GM11168 (cell line): ENCODE data around the gene HOPX.
"Not testable (repeated sequence)": the region's sequence is repeated elsewhere in the genome, so short reads cannot be mapped to it uniquely, and the experiment has no call there.

Source experiments
- in situ Hi-C: fragments of 300-500 bp; cut with MboI; formaldehyde crosslinking; loops from one replicate; pipeline ENCODE4 v1.12.0; 2022; ENCODE audit warnings: low sequenced_read_pairs; ENCODE audit not compliant: unreplicated experiment

Gene HOPX, protein sequence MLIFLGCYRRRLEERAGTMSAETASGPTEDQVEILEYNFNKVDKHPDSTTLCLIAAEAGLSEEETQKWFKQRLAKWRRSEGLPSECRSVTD

DNA sequence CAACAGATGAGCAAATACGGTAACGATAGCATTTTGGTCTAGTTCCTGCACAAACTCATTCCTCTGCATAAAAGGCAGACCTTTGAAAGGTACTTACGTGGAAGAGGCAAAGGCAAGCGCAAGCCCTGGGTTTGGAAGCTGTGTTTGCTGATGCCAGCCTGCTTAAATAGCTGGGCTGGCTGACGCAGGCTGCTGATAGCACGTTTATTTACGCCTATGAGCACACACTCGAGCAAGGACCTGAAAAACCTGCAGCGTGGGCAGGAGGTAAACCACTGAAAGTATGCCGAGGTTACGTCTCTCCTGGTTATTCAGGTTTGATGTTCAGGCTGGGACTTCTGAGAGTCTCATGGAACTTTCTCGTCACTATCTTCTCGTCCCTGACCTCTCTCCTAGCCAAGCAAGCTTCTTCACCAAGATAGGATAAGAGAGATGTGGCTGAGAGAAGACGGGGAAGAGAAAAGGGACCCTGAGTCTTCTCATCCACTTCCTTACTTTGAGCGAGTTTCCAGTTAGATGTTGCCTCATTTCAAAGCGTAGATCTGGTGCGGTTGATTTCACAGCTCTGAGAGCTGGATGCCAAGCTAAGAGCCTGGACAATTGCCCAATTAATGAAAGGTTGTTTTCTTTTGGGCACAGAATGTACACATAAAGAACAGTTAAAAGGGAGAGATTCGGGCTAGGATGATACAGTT, at the start of gene HOPX:
Gene HOPX (minus strand): TSS at position 139 of the 695 bp plus-strand sequence. CDS start 23,480 bp downstream, outside the sequence.
- in situ Hi-C loops: no loop called here

DNA sequence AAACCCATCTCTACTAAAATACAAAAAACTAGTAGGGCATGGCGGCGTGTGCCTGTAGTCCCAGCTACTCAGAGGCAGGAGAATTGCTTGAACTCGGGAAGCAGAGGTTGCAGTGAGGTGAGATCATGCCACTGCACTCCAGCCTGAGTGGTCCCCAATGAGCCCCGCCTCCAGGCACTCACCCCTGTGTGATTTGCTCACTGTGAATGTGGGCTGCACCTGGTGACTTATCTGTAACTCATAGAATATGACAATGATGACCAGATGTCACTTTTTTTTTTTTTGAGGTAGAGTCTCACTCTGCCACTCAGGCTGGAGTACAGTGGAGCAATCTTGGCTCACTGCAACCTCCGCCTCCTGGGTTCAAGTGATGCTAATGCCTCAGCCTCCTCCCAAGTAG, 49.0 kb upstream of the HOPX start:
- in situ Hi-C loops: no loop called here

DNA sequence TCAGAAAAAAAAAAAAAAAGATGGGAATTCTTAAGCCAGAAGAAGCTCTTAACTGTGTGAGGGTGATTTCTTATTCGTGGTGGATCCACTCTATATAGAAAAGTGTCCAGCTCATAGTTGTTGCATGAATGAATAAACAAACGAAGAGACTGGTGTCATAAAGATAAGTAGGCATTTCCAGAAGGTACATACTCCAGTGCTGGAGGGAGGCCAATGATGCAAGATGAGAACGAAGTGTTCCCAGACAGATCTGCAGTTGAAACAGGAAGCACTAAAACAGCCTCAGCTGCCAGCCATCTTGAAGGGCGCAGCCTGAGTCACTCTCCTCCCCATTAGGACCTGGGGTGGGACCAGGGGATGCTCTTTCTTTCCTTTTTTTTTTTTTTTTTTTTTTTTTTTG, 47.4 kb upstream of the HOPX start:
- in situ Hi-C loops: no loop called here

DNA sequence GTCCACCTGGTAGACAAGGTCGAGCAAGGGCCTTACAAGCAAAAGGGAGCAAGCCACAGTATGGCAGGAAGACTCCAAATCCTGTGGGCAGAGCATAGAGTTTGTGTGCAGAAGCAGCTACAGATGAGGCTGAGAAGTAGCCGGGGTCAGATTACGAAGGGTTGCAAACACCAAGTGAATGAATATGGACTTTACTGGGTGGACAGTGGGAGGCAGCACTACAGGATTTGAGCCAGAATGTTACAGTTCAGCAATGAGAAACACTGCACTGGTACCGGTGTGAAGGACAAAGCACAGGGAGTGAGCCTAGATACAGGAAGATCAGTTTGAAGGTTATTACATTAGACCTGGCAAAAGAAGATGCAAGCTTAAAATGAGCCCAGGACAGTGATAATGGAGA, 46.1 kb upstream of the HOPX start:
- in situ Hi-C loops: no loop called here

DNA sequence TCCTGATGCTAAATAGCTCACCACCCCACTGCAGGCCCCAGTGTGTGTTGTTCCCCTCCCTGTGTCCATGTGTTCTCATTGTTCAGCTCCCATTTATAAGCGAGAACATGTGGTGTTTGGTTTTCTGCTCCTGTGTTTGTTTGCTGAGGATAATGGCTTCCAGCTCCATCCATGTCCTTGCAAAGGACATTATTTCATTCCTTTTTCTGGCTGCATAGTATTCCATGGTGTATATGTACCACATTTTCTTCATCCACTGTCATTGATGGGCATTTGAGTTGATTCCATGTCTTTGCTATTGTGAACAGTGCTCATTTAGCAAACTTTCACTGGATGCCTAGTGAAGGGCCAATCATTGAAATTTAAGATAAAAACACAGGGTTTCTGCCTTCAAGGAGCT, 45.5 kb upstream of the HOPX start:
- in situ Hi-C loops: not testable (repeated sequence)

DNA sequence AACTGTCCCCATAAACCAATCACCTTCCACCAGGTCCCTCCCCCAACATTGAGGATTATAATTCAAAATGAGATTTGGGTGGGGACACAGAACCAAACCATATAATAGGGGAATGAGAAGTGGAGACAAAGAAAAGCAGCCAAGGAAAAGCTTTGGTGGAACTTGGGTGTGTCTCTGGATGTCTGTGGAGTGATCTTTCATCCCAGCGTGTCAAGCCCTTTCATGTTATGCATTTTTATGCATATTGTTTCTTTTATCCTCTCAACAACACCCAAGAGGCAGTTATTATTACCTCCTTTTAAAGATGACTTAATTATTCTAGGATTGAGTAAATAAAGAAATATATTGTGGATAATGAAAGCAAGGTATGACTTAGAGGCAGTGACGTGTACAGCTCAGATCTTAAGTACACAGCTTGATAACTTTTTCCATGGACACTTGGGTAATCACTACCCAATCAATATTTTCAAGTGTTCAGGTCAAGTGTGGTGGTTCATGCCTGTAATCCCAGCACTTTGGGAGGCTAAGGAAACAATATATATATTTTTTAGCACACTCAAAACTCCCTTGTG, 42.6 kb upstream of the HOPX start:
- in situ Hi-C loops: no loop called here

DNA sequence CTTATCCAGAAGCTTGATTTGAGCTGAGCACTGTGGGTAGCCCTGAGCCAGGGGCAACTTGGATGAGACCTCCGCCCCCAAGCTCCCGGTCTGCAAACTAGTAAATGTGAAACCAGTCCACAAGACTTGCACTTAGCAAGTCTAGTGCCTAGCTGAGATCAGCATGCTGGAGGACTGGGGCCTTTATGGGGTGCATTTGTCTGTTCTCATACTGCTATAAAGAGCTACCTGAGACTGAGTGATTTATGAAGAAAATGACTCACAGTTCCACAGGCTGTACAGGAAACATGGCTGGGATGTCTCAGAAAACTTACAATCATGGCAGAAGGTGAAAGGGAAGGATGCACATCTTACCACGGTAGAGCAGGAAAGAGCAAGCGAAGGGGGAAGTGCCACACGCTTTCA, 42.1 kb upstream of the HOPX start:
- in situ Hi-C loops: no loop called here

DNA sequence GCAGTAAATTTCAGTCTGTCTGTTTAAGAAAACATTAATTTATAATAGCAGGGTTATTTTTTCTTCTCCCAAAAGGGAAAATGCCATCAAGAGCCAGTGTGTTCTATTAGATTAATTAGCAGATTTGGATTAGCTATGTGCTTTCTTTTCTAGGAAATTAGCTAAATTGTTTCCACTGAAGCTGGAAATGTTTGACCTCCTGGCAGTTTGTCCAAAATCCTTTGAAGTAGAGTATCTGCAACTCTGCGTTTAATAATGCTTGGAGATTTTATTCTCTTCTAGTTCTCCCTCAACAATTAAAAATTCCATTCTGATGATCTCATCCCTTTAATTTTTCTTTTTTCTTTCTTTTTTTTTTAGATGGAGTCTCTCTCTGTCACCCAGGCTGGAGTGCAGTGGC, 27.1 kb upstream of the HOPX start:
- in situ Hi-C loops: no loop called here

DNA sequence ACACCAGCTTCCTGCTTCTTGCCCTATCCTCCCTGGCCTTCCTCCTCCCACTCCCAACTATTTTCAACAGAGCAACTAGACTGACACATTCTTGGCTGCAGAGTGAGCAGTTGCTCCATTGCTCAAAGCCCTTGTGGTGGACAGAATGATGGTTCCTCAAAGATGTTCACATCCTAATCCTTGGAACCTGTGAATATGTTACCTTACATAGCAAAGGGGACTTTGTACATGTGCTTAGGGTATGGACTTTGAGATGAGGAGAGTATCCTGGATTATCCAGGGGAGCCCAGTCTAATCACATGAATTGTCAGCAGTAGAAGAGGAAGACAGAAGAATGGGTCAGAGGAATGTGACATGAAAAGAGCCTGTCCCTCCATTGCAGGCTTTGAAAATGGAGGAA, 24.9 kb upstream of the HOPX start:
- in situ Hi-C loops: no loop called here

DNA sequence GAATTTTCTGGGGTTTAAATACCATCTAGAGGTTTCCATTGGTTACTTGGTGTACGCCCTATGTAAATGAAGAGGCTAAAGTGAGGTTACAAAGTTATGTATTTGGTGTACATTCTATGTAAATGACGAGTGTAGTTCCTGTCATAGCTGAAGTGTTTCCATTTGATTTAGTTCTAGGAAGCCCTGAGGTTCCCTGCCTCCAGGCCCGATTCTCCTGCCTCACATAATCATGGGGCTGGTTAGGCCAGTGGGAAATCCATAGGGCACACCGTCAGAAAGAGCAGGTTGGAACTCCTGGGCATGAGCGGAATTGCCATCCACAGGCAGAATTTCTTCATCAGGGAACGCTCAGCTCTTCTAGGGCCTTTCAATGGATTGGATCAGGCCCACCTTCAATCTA, 24.2 kb upstream of the HOPX start:
- in situ Hi-C loops: no loop called here

DNA sequence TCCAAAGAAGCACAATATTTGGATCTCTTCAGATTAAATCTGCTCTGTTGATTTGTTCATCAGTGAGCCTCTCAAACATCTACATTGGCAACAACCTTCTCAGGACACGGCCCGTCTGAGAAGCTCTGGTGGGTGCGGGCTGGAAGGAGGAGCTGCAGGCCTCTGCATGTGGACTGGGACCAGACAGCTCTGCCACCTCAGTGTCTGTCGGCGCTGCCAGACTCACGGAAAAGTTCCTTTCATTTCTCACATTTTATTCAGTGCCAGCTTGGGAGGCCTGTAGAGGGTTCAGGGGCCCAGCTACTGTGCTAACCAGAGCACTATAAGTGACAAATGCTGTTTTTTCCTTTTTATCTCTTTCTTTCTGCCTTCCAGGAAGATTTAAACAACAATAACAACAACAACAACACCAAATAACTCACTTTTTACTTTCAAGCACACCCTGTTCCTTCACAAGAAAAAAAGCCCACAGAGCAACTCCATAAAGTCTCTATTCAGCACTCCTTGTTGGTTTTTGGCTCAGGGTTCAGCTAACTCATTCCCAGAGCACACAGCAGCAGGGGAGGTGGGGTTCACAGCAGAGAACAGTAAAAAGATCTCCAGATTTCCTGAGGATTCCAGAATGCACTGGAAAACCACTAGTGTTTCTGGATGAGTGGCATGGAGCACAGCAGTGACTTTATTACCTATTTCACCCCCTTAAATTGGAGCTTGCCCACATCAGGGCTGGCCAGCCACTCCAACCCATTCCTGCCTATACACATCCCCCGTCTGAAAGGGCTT, 23.2 kb upstream of the HOPX start:
- in situ Hi-C loops: no loop called here

DNA sequence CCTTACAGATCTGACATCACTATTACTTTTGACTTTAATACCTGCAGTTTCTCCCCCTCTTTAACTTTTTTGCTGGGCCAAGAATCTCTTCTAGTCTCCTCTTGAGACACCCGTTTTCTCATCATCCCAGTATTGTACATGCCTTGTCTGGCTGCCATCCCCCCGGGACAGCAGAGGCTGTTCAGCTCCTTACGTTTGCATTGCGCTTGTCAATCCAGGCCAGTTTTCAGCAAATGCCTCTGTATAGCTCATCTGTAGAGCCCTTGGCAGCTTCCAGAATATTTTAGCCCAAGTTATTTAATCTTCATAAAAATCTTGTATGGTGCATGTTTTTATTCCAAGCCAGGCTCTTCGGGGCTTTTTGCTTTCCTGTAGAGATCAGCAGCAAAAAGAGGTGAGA, 22.3 kb upstream of the HOPX start:
- in situ Hi-C loops: no loop called here

DNA sequence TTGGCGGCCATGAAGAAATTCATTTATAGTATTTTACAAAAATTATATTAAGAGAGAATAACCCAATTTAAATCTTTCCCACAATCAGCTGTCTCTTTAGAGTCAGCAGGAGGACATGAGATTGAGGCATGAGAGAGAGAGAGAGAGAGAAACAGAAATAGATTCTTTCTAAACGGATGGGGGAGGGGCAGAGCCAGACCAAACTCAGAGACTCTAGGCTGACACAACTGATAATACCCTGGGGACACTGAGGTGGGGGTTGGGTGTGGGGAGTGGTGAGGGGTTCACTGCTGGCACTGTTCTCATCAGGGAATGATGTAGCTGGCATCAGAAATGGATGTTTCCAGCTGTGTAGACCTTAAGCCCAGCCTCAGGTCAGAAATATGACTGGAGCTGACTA, 20.5 kb upstream of the HOPX start:
- in situ Hi-C loops: no loop called here

DNA sequence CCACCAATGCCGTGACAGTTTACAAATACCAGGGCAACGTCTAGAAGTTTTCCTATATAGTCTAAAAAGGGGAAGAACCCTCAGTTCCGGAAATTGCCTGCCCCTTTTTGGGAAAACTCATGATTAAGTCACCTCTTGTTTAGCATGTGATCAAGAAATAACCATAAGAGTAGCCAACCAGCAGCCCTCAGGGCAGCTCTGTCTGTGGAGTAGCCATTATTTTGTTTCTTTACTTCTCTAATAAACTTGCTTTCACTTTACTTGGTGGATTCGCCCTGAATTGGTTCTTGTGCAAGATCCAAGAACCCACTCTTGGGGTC, 20.0 kb upstream of the HOPX start:
- in situ Hi-C loops: no loop called here

DNA sequence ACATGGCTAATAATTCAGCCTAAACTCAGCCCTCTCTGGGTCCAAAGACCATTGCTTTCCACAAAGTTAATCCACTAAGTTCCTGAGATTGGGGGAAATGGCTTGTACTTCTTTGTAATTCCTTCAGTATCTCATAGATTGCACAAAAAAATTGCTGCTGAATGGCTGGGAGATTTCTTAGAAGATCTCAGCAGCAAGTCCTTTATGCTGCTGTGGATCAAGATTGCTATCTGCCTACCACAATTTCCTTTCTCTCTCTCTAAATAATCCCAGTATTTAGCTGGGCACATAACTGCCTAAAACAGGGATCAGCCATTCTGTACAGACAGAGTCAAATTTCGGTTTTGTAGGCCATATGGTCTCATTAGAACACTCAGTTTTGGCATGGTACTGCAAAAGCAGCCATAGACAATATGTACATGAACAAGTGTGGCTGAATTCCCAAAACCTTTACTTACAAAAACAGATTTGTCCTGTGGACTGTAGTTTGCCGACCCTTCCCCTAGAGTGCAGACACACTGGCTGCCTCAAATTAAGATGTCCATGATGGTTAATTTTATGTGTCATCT, 18.5 kb upstream of the HOPX start:
- in situ Hi-C loops: no loop called here

DNA sequence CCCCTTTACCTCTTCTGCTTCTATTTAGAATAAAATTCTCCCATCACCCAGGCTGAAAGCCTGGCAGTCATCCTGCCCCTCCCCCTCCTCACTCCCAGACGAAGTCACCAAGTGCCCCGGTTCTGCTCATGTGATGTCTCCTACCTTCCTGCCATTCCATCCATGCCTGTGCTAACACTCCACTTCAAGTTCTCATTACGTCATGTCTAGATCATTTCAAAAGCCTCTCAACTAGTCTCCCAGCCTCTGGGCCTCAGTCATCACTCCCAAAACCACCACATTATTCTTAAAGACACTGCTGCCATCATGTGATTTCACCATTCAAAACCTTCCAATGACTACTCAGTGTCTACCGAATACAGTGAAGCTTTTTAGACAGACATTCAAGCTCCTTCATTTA, 17.2 kb upstream of the HOPX start:
- in situ Hi-C loops: no loop called here

DNA sequence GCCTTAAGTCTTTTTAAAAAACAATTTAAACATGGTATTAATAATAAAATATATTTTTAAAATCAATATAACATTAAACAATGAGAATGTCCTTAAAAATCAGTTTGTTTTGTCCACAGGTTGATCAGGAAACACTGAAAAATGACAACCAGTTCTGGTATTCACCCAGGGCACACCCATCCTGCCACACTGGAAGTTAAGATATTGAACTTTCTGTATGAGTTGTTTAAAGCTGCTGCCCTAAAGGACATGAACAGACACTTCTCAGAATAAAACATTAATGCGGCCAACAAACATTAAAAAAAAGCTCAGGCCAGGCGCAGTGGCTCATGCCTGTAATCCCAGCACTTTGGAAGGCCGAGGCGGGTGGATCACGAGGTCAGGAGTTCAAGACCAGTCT, 15.0 kb upstream of the HOPX start:
- in situ Hi-C loops: no loop called here

DNA sequence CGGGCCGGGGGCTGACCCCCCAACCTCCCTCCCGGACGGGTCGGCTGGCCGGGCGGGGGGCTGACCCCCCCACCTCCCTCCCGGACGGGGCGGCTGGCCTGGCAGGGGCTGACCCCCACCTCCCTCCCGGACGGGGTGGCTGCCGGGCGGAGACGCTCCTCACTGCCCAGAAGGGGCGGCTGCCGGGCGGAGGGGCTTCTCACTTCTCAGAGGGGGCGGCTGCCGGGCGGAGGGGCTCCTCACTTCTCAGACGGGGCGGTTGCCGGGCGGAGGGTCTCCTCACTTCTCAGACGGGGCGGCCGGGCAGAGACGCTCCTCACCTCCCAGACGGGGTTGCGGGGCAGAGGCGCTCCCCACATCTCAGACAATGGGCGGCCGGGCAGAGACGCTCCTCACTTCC, 12.4 kb upstream of the HOPX start:
- in situ Hi-C loops: not testable (repeated sequence)

DNA sequence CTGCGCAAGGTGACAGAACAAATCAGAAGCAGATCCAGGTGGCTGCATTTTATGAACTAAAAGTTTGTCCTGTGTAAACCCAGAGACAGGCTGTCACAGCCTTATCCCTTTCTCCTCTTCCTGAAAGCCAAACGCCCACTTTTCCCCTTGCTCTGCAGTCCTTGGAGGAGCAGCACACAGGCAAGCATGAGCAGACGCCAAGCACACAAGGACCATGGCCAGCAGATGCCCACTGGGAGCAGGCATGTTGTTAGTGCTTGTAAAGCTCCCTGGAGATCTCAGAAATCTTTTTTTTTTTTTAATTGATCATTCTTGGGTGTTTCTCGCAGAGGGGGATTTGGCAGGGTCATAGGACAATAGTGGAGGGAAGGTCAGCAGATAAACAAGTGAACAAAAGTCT, 11.5 kb upstream of the HOPX start:
- in situ Hi-C loops: no loop called here

DNA sequence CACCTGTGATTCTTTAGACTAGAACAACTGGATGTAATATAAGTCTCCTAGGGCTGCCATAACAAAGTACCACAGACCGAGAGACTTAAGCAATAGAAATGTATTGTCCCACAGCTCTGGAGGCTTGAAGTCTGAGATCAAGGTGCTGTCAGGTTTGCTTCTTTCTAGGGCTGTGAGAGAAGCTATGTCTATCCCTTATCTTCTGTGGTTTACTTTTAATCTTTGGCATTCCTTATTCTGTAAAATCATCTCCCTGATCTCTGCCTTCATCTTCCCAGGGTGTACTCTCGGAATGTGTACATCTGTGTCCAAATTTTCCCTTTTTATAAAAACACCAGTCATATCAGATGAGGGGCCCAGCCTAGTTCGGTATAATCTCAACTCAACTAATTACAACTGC, 10.3 kb upstream of the HOPX start:
- in situ Hi-C loops: no loop called here

DNA sequence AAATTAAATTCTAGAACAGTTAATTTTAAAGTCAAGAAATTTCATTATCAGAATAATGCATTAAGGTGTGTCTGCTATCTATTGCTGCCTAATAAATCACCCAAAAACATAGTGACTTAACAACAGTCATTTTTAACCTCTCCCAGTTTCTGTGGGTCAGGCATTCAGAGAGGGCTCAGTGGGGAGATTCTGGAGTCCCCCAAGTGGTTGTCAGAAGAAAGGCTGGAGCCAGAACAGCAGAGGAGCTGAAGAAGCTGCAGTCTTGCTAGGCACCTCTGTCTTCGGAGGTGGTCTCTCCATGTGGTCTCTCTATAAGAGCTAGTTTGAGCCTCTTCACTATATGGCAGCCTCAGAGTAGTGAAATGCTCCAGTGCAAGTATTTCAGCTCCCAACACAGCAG, 9.3 kb upstream of the HOPX start:
- in situ Hi-C loops: no loop called here
